Lower leg skin (tissue), 4 donors: ENCODE results near the gene RPS6KB2. TPM values are rescaled to one million over a fixed set of nuclear protein-coding genes. Genes with fewer than 3 reads are reported as not detected.

ENCODE experiments used
- DNase-seq, 2 donors: peaks; one replicate each; pipeline ENCODE4 v3.0.0-alpha.2; 2019; ENCODE audit warnings: low spot score in 2 of 2
- H3K4me3 ChIP-seq: fragments of 200-600 bp; sonication (generic); 2 replicates; pipeline ENCODE4 v1.5.1; 2017; ENCODE audit warnings: mild to moderate bottlenecking, low read depth; ENCODE audit not compliant: poor library complexity, severe bottlenecking
- CTCF ChIP-seq, 3 donors: fragments of 450-650 bp; IDR thresholded peaks; one replicate each; pipeline ENCODE4 v1.5.1; 2016; ENCODE audit warnings: antibody characterized with exemption in 3 of 3, mild to moderate bottlenecking in 3 of 3, moderate library complexity in 2 of 3
- POLR2A ChIP-seq, 2 donors: fragments of 450-650 bp; IDR thresholded peaks; one replicate each; pipeline ENCODE4 v1.6.1; 2016 to 2017; ENCODE audit warnings: antibody characterized with exemption in 2 of 2, mild to moderate bottlenecking in 1 of 2, moderate library complexity in 1 of 2
- WGBS, 2 donors: methylation state at CpG; one replicate each; pipeline ENCODE4 v1.1.5; 2018; 5-methylcytosine and 5-hydroxymethylcytosine counted together
- intact Hi-C: fragments of 100-400 bp; cut with DNase I; formaldehyde crosslinking; loops from one replicate; pipeline ENCODE4 v1.15.0; 2023; ENCODE audit warnings: low total_unique reads
- total RNA-seq, 4 donors: library from RNA; depleted of rRNA; stranded (reverse); fragments of >200 nt; gene quantifications; one replicate each; pipeline ENCODE4 v1.1.0, GENCODE V29; 2016

Gene RPS6KB2
- 100 to 1,000 TPM; 154 to 264 (median 203) TPM for total RNA-seq

GRCh38 chr11:67428052-67429001, at the start of gene RPS6KB2:
RPS6KB2 (plus strand) TSS chr11:67428494; CDS start chr11:67428546, 52 bp downstream.
- peak within 1 kb of the TSS; percentile 82 for H3K4me3 ChIP-seq
- no peak for TF ChIP-seq CTCF (IDR thresholded peaks at IDR 0.05)
- TF ChIP-seq POLR2A (IDR thresholded peaks at IDR 0.05) = peak in 1 of 2 donors; percentile 79
- WGBS, 2 donors = 1% methylated on average over 51 to 52 of the region's 68 CpGs
- peak; percentile 99 to 100 for DNase-seq
- intact Hi-C loops = no loop called here

- 73 to 94% methylated on average over 2 to 4 of the region's 4 CpGs for WGBS, 2 donors
- TF ChIP-seq CTCF (IDR thresholded peaks at IDR 0.05) = no peak
- TF ChIP-seq POLR2A (IDR thresholded peaks at IDR 0.05) = no peak
- no peak overlapping the region for H3K4me3 ChIP-seq
- DNase-seq = no peak
- intact Hi-C loops = no loop called here
Measured at GRCh38 chr11:67378544-67378943, 49.8 kb upstream of the RPS6KB2 start.

- no peak for TF ChIP-seq CTCF (IDR thresholded peaks at IDR 0.05)
- TF ChIP-seq POLR2A (IDR thresholded peaks at IDR 0.05) = no peak
- intact Hi-C loops = no loop called here
- WGBS, 2 donors = 43% methylated on average over 21 to 22 of the region's 23 CpGs
- no peak for DNase-seq
- no peak overlapping the region for H3K4me3 ChIP-seq
Measured at GRCh38 chr11:67379061-67380058, 48.9 kb upstream of the RPS6KB2 start.

GRCh38 chr11:67381244-67381972, 46.9 kb upstream of the RPS6KB2 start:
- TF ChIP-seq POLR2A (IDR thresholded peaks at IDR 0.05) = no peak
- TF ChIP-seq CTCF (IDR thresholded peaks at IDR 0.05) = no peak
- no peak overlapping the region for H3K4me3 ChIP-seq
- intact Hi-C loops = no loop called here
- WGBS, 2 donors = 77 to 79% methylated on average over 13 of the region's 13 CpGs
- DNase-seq = no peak
